ENCODE results near the gene SNX3.

The SNX3 gene

DNA sequence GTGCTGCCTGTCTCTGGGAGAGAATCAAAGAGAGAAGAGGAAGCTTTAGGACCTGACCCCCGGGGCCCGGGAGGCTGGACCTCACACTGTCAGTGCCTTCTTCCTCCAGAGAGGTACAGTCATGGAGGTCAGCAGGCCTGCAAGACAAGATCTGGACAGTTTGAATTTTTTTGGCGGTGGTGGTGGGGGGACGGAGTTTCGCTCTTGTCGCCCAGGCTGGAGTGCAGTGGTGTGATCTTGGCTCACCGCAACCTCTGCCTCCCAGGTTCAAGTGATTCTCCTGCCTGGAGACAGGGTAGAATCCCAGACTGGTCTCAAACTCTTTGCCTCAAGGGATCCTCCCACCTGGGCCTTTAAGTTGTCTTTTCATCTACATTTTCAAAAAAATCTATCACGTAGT is 60.7 kb downstream of the SNX3 start:
- no peak for DNase-seq

DNA sequence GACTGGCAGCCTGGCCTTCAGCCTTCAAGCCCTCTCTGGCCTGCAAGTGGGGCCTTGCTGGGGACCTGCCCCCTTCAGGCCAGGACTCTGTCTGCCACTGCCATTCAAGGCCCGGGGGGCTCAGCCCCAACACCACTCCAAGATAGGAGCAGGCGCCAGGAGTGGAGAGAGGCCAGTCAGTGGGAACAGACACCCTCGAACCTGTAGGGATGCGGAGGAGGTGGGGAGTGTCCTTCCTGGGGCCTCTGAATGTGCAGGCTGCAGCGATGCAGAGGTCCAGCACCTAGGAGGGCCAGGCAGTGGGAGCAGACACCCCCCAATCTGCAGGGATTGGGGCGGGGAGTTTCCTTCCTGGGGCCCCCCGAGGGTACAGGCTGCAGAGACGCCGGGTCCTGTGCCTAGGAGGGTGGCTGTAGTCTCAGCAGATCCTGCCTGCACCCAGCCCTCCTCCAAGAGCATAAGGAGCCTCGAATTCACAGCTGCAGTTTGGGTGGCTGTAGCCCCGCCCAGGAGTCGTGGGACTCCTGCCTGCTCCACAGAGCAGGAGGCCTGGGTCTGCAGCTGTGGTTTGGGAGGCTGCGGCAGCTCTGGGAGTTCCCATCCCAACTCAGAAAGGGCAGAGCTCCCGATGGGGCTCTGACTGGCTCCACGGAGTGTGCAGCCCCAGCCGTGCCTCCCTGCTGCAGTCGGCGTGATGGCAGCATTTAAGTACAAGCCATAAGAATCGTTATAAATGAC is 61.9 kb downstream of the SNX3 start:
- no peak for DNase-seq

DNA sequence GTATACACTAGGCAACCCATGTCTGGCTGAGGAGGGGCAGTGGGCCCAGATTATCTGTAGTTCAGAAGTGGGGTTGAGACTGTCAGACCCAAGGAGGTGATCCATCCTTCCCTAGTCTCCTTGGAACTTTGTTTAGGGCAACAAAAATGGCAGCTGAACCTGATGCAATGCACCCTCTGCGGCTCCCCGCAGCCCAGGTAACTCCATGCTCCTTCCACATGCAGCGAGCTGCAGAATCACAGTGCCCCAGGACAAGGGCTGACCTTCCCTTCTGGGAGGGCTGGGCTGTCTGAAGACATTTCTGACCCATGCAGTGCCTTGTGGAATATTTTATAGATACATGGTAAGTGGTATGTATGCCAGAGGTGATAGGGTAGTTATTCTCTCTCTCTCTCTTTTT is 65.6 kb downstream of the SNX3 start:
- no peak for DNase-seq

DNA sequence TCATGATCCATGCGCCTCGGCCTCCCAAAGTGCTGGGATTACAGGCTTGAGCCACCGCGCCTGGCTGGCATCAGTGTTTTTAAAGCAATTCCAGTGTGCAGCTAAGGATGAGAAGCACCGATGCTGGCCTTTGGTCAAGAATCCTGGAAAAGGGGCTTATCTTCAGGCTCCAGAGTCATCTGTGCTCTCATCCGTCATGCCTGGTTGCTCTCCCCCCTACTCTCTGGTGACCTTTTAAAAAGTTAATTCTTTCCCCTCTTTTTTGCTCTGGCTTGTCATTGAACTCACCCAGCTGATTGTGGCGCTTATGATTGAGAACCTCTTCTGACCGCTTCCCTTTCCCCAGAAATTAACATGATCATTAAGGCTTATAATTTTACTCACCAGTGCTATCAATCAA is 66.3 kb downstream of the SNX3 start:
- DNase-seq: no peak

DNA sequence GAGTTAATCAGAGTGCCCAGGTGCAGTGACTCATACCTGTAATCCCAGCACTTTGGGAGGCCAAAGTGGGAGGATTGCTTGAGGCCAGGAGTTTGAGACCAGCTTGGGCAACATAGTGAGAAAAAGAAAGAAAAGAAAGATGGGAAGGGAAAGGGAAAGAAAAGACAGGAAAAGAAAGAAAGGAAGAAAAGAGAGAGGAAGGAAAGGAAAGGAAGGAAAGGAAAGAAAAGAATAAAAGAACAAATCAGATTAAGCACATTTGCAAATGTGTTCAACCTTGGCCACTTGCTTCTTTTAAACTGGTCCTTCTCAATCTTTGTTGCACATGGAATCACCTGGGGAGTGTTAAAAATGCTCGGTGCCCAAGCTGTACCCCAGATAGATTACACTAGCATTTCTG is 67.0 kb downstream of the SNX3 start:
- DNase-seq: no peak

DNA sequence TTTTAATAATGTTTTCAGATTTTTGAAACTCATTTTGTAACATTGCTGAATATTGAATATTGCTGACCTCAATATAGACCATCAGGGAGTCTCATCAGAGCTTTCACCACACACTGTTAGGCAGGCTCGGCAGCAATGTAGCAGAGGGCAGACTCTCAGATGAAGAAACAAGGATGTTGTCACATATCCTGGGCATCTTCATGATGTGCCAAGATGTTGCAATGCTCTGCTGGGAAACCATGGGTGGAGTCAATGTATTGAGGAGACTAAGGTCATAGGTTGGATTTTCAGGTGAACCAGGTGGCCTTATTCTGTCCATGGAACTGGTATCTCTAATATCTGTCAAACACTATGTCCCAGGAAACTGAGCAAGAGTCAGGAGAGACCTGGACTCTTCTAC is 67.7 kb downstream of the SNX3 start:
- DNase-seq: no peak

DNA sequence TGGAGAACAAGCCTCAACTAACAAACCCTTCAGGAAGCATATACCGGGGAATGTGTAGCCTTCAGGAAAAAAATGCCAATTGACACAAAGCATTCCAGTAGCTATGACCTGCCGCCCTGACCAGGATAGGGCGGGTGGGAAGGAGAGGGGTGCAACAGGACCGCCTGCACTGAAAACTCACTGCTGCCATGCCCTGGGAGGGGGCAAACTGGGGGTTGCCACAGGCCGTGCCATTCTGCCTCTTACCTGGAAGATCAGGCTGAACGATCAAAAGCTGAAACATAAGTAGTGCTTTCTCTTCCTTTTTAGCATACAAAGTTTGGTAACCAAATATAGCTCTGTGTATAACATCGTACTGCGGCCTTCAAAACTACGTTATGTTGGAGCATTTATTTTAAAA is 73.3 kb downstream of the SNX3 start:
- DNase-seq: no peak

DNA sequence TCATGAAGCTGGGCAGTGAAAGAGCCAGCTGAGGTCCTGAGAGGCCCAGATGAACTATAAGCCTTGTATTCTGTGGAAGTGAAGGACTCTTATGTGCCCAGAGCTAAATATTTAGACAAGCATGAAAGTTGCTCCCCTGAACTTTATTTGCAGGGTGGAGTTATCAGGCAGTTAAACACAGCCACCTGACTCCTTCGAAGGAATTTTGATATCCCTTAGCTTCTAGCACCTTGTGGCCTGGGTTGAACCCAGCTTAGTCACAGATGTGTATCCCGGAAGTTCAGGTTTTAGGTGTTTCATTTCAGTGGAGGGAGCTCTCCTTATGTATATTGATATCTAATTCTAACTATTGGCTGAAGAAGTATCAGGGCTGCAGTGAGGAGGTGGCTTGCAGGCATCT is 74.6 kb downstream of the SNX3 start:
- DNase-seq: no peak

DNA sequence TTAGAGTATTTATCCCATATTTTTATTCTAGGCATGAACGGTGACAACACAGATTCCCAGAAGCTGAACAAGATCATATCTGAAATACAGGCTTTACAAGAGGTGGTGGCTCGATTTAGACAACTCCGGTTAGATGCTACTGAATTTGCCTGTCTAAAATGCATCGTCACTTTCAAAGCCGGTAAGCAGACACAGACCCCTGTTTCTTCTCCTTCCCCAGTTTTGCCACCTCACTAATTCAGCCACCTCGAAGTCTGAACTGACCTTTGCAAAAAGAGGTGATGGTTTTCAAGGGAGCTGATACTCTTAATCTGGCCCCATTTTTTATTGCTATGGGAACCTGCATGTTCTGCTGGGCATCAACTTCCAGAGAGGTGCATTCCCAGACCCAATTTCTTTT is 80.1 kb downstream of the SNX3 start:
- DNase-seq: no peak

DNA sequence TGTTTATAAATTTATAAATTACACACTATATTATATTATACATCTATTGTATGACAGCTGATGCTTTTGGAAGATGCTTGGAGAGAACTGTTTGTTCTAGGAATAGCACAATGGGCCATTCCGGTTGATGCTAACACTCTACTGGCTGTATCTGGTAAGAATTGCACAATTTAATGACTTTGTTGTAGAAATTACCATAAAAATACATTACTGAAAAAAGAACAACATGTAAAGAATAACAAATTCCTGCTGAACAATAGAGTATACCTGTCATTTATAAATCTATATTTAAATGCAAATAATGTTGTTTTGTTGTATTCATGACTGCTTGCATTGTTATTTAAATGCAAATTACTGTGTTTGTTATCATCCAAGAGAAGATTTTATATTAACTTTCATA is 80.6 kb downstream of the SNX3 start:
- no peak for DNase-seq

DNA sequence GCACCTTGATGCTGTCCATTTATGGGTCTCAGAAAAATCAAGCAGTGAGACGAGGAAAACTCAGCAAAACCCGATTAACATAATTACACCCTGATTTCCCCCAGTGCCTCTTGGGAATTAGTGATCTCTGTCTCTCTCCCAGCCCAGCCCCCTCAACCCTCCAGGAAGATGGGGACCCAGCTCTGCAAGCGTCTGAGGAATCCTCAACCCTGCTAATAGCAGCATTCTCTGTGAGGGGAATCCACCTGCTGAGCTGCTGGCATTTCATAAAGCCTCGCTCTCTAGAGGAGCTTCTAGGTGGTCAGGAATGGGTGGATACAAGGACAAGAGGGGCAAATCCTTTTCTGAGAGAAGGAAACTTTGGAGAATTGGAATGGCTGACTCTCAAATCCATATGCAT is 81.1 kb downstream of the SNX3 start:
- no peak for DNase-seq

DNA sequence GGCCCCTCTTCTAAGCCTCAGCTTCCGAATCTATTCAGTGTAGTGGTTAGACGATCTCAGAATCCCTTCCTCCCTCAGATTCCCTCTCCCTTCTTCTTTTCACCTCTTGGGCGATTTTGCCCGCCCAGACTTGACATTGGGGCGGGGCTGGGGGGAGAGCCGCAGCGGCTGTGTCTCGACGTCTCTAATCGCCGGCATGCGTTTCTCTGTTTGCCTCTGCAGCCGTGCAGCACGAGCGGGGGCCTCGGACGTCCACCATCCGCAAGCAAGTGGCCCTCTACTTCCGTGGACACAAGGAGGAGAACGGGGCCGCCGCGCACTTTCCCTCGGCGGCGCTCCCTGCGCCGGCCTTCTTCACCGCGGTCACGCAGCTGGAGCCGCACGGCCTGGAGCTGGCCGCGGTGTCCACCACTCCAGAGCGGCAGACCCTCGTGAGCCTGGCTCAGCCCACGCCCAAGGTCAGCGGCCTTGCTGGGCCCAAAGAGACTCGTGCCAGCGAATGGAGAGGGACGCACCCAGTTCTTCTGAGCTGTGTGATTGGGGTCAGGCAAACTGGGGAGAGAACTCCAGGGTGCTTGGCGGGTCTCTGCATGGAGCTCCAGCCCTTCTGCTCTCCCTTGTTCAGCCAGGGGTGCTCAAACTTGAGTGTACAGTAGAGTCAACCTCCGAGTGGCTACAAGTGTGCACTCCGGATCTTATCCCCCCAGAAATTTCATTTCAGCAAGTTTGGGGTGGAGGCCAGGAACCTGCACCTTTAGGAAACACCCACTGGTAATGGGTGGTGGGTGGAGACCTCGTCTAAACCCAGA is 84.4 kb downstream of the SNX3 start:
- no peak for DNase-seq

DNA sequence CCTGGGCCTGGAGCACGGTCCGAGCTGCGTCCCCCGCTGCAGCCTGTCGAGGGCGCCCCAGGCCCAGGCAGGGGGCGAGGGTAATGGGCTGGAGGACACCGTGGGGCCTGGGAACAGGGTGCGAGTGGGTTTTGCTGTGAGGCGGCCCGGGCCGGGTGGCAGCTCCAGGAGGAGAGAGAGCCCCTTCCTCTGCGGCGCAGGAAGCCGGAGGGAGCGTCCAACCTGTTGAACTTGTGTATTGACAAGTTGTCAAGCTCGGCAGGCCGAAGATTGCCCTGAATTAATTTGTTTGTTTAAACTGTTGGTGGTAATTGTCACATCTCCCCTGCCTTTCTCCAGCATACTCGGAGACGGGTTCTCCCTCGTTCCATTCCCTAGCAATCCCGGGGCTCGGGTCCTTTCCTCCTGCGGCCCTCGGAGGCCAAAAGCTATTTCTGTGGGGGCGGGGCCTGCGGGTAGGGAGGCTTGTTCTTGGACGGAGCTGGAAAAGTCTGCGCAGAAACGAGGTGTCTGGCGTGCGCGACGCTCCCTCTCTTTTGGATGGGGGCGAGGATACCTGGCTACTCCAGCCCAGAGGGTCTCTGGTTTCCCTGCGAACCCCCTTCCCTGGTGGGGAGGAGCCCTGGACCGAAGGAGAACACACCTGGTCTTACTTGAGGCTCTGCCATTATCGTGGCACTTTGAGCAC is 85.1 kb downstream of the SNX3 start:
- peak; percentile 12 for DNase-seq

DNA sequence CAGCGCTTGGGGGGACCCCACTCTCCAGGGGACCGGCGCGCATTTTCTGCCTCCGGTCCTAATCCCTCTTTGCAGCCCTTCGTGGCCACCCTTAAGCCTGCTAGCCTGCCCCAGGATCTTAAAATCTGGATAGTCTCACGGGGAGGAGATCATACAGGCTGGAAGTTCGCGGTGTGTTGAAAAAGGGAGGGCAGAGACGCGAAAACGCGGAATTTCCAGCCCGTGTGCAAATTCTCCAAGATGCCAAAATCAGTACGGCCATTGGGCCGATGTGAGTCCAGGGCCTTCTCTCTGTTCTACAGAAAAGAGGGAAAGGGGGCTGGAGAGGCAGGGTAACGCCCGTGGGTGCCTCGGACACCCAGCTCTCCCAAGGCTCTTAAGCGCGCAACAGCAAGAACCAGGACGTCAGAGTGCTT is 85.7 kb downstream of the SNX3 start:
- DNase-seq: no peak

DNA sequence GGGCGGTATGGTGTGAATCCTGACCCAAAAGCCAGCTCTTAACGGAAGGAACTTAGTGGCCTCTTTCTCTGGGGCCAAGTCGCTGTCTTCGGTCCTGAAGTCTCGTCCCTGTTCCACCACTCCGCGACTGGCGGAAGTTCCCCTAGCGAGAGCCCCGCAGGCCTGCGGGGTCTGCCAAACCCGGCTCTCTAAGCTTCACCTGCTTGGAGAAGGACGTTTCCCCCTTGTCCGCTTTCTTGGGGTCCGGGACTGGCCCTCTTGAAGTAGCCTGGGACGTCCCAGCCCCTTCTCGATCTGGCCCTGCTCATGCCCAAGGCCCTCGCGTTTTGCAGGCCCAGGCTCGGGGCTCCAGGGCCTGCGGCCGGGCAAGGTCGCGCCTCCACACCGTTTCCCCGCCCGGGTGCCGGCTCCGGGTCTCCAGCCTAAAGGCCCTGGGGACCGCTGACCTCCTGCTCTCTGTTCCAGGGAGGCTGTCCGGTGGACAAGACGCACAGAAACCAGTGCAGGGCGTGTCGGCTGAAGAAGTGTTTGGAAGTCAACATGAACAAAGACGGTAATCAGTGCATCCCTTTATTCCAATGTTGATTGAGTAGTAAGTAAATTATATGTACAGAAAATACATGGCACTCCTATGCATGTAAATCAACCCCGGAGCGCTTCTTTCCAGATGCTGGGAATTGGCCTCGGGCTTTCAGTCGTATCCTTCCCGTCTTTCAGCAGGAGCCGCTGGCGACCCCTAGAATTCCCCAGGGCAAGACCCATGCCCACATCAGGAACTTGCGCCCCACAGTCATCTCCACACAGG is 86.3 kb downstream of the SNX3 start:
- DNase-seq: no peak

DNA sequence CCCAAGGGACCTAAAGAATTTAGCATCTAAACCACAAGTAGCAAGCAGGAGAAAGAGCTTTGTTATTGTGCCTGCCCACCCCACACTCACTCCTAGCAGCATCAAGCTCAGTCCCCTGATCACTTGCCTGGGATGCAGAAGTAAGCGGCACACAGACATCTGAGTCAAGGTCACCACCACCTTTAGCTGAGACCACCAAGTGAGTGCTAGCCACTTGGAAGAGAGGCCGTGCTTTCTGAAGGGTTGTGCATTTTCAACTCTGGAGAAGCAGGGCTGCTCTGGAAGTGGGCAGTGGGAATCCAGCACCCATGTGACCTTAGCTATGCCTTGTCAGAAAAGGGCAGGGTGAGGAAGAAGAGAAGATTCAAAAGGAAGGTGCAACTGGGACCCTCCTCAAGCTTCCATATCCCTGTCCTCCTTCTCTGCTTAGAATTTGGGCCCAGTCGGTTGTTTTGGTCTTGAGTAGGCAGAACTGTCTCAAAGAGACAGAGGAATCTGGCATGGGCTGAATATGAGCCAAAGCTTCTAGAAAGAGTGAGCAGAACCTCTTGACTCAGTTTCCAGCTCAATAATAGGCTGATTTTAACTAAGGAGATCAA is 88.8 kb downstream of the SNX3 start:
- DNase-seq: no peak

DNA sequence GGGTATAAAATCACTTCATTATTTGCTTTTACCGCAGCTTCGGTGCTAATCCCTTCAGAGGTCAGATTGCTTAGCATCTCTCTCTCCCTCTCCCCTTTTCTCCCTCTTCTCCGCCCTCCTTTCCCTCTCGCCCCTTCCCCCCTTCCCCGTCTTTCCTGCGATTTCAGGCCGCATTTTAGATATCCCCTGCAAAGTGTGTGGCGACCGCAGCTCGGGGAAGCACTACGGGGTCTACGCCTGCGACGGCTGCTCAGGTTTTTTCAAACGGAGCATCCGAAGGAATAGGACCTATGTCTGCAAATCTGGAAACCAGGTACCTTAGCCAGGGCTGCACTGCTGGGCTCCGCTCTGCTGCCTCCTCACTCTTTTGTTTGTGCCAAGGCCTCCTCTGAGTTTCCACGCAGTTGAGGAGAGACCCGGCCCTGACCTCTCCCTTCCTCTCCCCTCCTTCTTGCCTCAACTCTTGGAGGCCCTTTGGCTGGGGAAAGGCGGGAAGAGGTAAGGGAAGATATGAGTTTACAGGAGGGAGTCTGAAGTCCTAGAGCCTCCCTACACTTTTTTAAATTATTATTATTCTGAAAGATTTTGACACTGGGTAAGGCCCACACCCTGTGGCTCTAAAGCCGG is 89.4 kb downstream of the SNX3 start:
- no peak for DNase-seq

DNA sequence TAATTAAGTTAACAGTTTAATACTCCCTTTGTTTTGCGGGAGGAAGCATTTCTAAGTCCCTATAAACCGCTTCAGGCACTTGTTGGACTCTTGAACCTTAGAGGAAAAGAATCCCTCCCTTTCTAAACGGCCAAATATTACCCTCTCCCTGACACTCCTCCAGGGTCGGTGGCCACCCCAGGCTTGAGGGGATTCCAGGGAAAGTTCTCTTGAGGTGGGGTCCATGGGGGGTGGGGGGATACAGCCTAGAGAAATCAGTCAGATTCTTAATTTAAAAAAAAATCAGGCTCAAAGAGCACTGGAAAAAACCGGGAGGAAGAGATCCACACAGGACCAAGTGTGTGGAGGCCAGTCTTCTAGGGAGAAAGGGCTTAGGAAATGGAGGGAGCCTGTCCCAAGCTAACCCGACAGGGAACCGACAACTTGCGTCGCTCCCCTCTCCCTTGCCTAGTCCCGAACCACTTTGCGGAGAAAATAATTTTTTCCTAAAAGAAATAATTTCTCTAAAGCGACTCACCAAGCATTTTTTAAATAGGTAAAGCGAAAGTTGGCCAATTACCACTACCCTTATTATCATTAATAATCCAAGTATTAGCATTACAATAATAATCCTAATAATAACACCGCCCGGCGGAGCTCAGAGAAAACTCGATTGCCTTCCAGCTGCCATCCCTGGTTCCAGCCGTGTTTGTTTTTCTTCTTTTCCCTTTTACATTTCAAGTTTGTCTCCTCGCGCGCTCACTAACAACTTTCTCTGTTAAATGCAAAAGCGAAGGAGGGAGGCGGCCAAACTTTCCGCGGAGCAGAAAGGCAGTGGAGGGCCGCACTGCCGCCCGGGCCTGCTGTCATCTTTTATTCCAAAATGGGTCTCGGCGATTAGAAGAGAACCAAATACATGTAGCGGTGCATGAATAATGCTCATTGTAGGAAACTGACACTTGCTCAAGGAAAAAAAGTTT is 90.2 kb downstream of the SNX3 start:
- DNase-seq: no peak

DNA sequence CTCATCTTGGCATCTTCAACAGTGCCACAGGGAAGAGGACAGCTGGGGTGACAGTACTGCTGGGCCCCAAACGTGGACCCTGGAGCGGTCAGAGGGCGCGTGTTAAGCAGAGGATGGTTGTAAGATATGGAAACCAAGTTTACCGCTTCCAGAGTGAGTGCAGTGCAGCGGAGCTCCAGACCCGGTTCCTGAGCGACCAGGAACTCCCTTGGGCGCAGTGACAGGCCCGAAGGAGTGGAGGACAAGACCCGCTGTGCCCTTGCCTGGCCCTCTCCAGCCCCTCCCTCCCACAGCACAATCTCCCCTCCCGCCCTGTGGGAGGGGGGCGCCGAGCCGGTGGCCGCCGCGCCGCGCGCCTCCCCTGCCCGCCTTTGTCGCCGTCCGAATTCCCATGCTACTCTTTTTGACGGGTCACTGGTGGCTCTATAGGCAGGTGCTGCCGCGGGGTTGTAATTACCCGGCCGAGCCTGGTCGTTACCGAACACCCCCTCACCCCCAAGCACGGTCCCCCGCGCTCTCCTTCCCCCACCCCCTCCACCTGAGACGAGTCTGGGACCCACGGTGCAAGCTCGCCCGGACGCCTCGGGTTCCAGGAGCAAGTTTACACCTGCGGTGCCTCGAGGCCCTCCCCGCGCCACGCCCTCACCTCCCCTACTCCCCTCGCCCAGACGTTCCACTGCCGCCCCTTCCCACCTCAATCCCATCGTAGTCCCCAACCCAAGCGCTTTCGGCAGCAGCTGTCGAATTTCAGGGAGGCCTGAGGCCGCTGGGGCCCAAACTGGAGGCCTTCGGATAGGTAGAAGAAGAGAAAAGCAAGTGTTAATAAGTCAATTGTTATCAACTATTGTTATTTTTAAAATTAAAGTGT is 91.1 kb downstream of the SNX3 start:
- DNase-seq: no peak
